Trophoblast cell (in vitro differentiated cells and primary cell): ENCODE measurements around the gene KISS1R.

Experiments
- DNase-seq, 2 donors: peaks; one replicate each; pipeline ENCODE4 v3.0.0-alpha.2; 2016
- H2AFZ ChIP-seq: 2 replicates; pipeline ENCODE4 v1.6.1; 2013; ENCODE audit warnings: low read length, moderate library complexity, mild to moderate bottlenecking; ENCODE audit not compliant: insufficient read depth, poor library complexity
- H2AK5ac ChIP-seq: 2 replicates; pipeline ENCODE4 v1.6.1; 2013; ENCODE audit warnings: mild to moderate bottlenecking, low read length
- H2BK120ac ChIP-seq: 2 replicates; pipeline ENCODE4 v1.6.1; 2013; ENCODE audit warnings: low read length, mild to moderate bottlenecking, moderate library complexity; ENCODE audit not compliant: insufficient read depth, poor library complexity
- H2BK12ac ChIP-seq: 2 replicates; pipeline ENCODE4 v1.6.1; 2013; ENCODE audit warnings: mild to moderate bottlenecking, low read length, moderate library complexity
- H2BK5ac ChIP-seq: 2 replicates; pipeline ENCODE4 v1.6.1; 2013; ENCODE audit warnings: low read length, low read depth, moderate library complexity, mild to moderate bottlenecking; ENCODE audit not compliant: poor library complexity
- H3K14ac ChIP-seq: 2 replicates; pipeline ENCODE4 v1.6.1; 2013; ENCODE audit warnings: mild to moderate bottlenecking, low read length
- H3K18ac ChIP-seq: 2 replicates; pipeline ENCODE4 v1.6.1; 2013; ENCODE audit warnings: mild to moderate bottlenecking, low read length
- H3K23ac ChIP-seq: 2 replicates; pipeline ENCODE4 v1.6.1; 2013; ENCODE audit warnings: low read length
- H3K27ac ChIP-seq: 2 replicates; pipeline ENCODE4 v1.5.1; 2013; ENCODE audit warnings: low read depth, mild to moderate bottlenecking, inconsistent platforms, low read length, moderate library complexity
- H3K27me3 ChIP-seq: 2 replicates; pipeline ENCODE4 v1.6.1; 2013; ENCODE audit warnings: inconsistent platforms, mild to moderate bottlenecking, low read length, moderate library complexity; ENCODE audit not compliant: insufficient read depth
- H3K36me3 ChIP-seq, 2 experiments: 1 replicate in 1 of 2; 2 replicates in 1 of 2; pipeline ENCODE4 v1.6.1; 2013; ENCODE audit warnings: low read length in 2 of 2, mild to moderate bottlenecking in 2 of 2, moderate library complexity in 1 of 2; ENCODE audit not compliant: insufficient read depth in 2 of 2, control insufficient read depth in 1 of 2
- H3K4ac ChIP-seq: 2 replicates; pipeline ENCODE4 v1.6.1; 2013; ENCODE audit warnings: low read depth, mild to moderate bottlenecking, low read length, moderate library complexity
- H3K4me1 ChIP-seq, 2 experiments: 1 replicate in 1 of 2; 2 replicates in 1 of 2; pipeline ENCODE4 v1.6.1; 2013; ENCODE audit warnings: low read length in 2 of 2, mild to moderate bottlenecking in 2 of 2, moderate library complexity in 1 of 2; ENCODE audit not compliant: insufficient read depth in 2 of 2, control insufficient read depth in 1 of 2
- H3K4me2 ChIP-seq: 2 replicates; pipeline ENCODE4 v1.6.1; 2013; ENCODE audit warnings: inconsistent platforms, mild to moderate bottlenecking, low read length, moderate library complexity
- H3K4me3 ChIP-seq: 2 replicates; pipeline ENCODE4 v1.5.1; 2013; ENCODE audit warnings: mild to moderate bottlenecking, low read depth, low read length, inconsistent platforms
- H3K79me1 ChIP-seq: one replicate; pipeline ENCODE4 v1.6.1; 2013; ENCODE audit warnings: low read length
- H3K79me2 ChIP-seq: 2 replicates; pipeline ENCODE4 v1.6.1; 2013; ENCODE audit warnings: low read length, mild to moderate bottlenecking; ENCODE audit not compliant: control insufficient read depth, insufficient read depth, poor library complexity
- H3K9ac ChIP-seq: 2 replicates; pipeline ENCODE4 v1.6.1; 2013; ENCODE audit warnings: mild to moderate bottlenecking, low read length
- H3K9me3 ChIP-seq: 2 replicates; pipeline ENCODE4 v1.6.1; 2013; ENCODE audit warnings: low read depth, mild to moderate bottlenecking, control low read depth, inconsistent platforms, low read length; ENCODE audit not compliant: insufficient read depth
- H4K12ac ChIP-seq: 2 replicates; pipeline ENCODE4 v1.6.1; 2013; ENCODE audit warnings: low read depth, mild to moderate bottlenecking, low read length, moderate library complexity
- H4K8ac ChIP-seq: 2 replicates; pipeline ENCODE4 v1.6.1; 2013; ENCODE audit warnings: low read depth, mild to moderate bottlenecking, low read length, moderate library complexity
- H4K91ac ChIP-seq: one replicate; pipeline ENCODE4 v1.6.1; 2013; ENCODE audit warnings: low read depth, mild to moderate bottlenecking, low read length, moderate library complexity
- WGBS: extraction: QIAGEN DNeasy Blood & Tissue Kit; methylation state at CpG from one replicate; pipeline ENCODE4 v1.1.7; 2013; ENCODE audit warnings: missing lambda C conversion rate; ENCODE audit not compliant: insufficient read length, insufficient coverage; ENCODE audit errors: extremely low coverage; 5-methylcytosine and 5-hydroxymethylcytosine counted together

KISS1R gene

DNA sequence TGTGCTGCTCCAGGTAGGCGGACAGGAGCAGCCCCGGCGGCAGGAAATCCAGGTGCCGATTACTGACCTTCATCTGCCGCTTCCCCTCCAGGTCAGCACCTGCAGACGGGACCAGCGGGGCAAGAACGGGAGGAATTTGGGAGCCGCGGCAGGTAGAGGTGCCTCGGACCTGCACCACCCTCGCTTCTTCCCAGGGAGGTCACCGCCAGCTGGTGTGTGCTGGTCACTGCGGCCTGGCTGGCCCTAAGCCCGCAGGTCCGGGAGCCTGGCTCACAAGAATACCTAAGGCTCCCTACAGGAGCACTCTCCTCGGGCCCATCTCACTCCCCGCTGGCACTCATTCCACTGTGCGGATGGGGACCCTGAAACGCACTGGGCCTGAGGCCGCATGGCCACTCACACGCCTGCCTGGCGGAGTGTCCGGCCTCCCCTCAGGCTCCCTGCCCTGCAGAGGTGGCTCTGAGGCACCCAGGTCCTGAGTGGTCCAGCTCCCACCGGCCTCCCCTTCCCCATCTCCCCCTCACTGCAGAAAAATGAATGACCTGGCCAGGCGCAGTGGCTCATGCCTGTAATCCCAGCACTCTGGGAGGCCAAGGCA, 19.6 kb upstream of the KISS1R start:
- no CpG with 5 or more reads among the region's 26 CpGs for WGBS
- H3K4me2 ChIP-seq: no peak overlapping the region
- peak; percentile 80 to 83 for DNase-seq
- no peak overlapping the region for H4K8ac ChIP-seq
- peaks cover 5% of the 10 kb centered on the region for H3K79me1 ChIP-seq
- no peak overlapping the region for H2BK5ac ChIP-seq
- H2AFZ ChIP-seq: no peak overlapping the region
- H3K9me3 ChIP-seq: peaks cover 3% of the 10 kb centered on the region
- H2BK120ac ChIP-seq: no peak overlapping the region
- no peak overlapping the region for H3K27ac ChIP-seq
- no peak overlapping the region for H2BK12ac ChIP-seq
- no peak overlapping the region for H3K14ac ChIP-seq
- H3K4ac ChIP-seq: no peak overlapping the region
- H3K4me3 ChIP-seq: no peak overlapping the region
- H4K91ac ChIP-seq: no peak overlapping the region
- H3K36me3 ChIP-seq: peaks cover 35 to 39% of the 10 kb centered on the region in 2 experiments
- H4K12ac ChIP-seq: no peak overlapping the region
- no peaks in the 10 kb centered on the region for H3K27me3 ChIP-seq
- peaks cover 4 to 5% of the 10 kb centered on the region in 2 experiments for H3K4me1 ChIP-seq
- H3K79me2 ChIP-seq: peaks cover 2% of the 10 kb centered on the region
- H2AK5ac ChIP-seq: no peak overlapping the region
- no peak overlapping the region for H3K18ac ChIP-seq
- no peak overlapping the region for H3K23ac ChIP-seq
- H3K9ac ChIP-seq: no peak overlapping the region

GRCh38 chr19:898663-899062, 18.5 kb upstream of the KISS1R start:
- no CpG with 5 or more reads among the region's 20 CpGs for WGBS
- H3K4me1 ChIP-seq: peaks cover 4 to 5% of the 10 kb centered on the region in 2 experiments

DNA sequence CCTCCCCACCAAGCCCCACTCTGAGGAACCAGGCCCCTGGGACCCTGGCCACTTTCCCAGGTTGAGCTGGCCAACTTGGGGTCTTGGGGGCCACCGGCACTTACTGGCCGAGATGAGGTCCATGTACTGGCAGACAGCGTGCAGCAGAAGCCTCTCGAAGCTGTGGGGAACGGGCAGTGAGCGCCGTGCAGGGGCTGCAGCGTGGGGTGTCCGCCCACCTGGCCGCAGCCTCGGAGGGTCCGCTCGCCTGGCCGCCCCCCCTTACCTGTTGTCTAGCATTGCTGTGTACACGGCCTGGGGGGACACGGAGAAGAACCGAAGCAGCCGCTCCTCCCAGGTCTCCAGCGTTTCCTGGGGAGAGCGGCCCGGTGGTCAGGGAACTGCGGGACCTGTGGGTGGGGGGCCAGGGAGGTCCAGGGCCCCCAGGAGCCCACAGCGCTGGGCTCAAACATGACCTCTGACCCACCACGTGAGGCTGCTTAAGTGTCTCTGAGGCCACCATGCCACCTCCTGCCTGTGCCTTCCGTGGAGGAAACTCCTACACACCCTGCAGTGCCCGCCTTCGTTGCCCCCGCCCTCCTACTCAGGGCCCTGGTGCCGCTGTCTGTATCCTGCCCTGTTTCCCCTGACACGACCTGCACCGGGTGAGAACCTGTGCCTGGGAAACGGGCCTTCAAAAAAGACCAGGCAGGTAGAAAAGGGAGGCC, 17.6 kb upstream of the KISS1R start:
- no peak overlapping the region for H3K4me2 ChIP-seq
- no peak overlapping the region for H4K91ac ChIP-seq
- H2BK12ac ChIP-seq: no peak overlapping the region
- H3K9ac ChIP-seq: no peak overlapping the region
- H3K9me3 ChIP-seq: peaks cover 3% of the 10 kb centered on the region
- H3K27me3 ChIP-seq: no peaks in the 10 kb centered on the region
- H4K8ac ChIP-seq: no peak overlapping the region
- no peak overlapping the region for H3K27ac ChIP-seq
- no peak overlapping the region for H3K23ac ChIP-seq
- H3K36me3 ChIP-seq: peaks cover 35 to 43% of the 10 kb centered on the region in 2 experiments
- no peak for DNase-seq
- H3K79me2 ChIP-seq: no peaks in the 10 kb centered on the region
- H2AK5ac ChIP-seq: no peak overlapping the region
- H3K79me1 ChIP-seq: no peaks in the 10 kb centered on the region
- H3K18ac ChIP-seq: no peak overlapping the region
- H2AFZ ChIP-seq: no peak overlapping the region
- no peak overlapping the region for H3K14ac ChIP-seq
- no peak overlapping the region for H4K12ac ChIP-seq
- no peak overlapping the region for H3K4me3 ChIP-seq
- WGBS: no CpG with 5 or more reads among the region's 32 CpGs
- no peak overlapping the region for H2BK5ac ChIP-seq
- H3K4ac ChIP-seq: no peak overlapping the region
- H3K4me1 ChIP-seq: peaks cover 4 to 5% of the 10 kb centered on the region in 2 experiments
- no peak overlapping the region for H2BK120ac ChIP-seq

More at GRCh38 chr19:898663-899062, 18.5 kb upstream of the KISS1R start:
- H3K36me3 ChIP-seq: peaks cover 35 to 43% of the 10 kb centered on the region in 2 experiments
- no peak overlapping the region for H3K4ac ChIP-seq
- no peak overlapping the region for H3K9ac ChIP-seq
- H3K9me3 ChIP-seq: peaks cover 3% of the 10 kb centered on the region
- H3K23ac ChIP-seq: no peak overlapping the region
- H4K91ac ChIP-seq: no peak overlapping the region
- H3K4me3 ChIP-seq: no peak overlapping the region
- H2AK5ac ChIP-seq: no peak overlapping the region
- H3K79me2 ChIP-seq: no peaks in the 10 kb centered on the region
- no peak overlapping the region for H3K4me2 ChIP-seq
- H3K18ac ChIP-seq: no peak overlapping the region
- H2AFZ ChIP-seq: no peak overlapping the region
- no peak overlapping the region for H3K14ac ChIP-seq
- H2BK120ac ChIP-seq: no peak overlapping the region
- H2BK5ac ChIP-seq: no peak overlapping the region
- H4K8ac ChIP-seq: no peak overlapping the region
- no peak overlapping the region for H2BK12ac ChIP-seq
- H3K27me3 ChIP-seq: no peaks in the 10 kb centered on the region
- no peak overlapping the region for H3K27ac ChIP-seq
- H3K79me1 ChIP-seq: no peaks in the 10 kb centered on the region
- H4K12ac ChIP-seq: no peak overlapping the region
- DNase-seq: peak in 1 of 2 donors; percentile 38

DNA sequence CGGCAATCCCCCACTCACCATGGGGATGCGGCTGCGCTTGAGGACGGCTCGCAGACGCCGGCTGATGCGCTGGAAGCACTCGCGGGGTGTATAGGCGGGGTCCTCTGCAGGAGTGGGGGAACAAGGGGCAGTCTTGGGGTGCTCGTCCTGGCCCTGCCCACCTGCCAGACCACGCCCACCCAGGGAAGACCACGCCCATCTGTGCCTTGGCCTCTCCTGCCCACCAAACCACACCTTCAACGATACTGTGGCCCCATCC, 17.2 kb upstream of the KISS1R start:
- no peak overlapping the region for H3K14ac ChIP-seq
- H3K9ac ChIP-seq: no peak overlapping the region
- H3K27ac ChIP-seq: no peak overlapping the region
- no peak overlapping the region for H3K18ac ChIP-seq
- no peak overlapping the region for H2BK120ac ChIP-seq
- H3K4me3 ChIP-seq: no peak overlapping the region
- peaks cover 4 to 5% of the 10 kb centered on the region in 2 experiments for H3K4me1 ChIP-seq
- no peak overlapping the region for H3K4me2 ChIP-seq
- peaks cover 3% of the 10 kb centered on the region for H3K9me3 ChIP-seq
- no peak overlapping the region for H4K8ac ChIP-seq
- no peak overlapping the region for H4K91ac ChIP-seq
- H2BK5ac ChIP-seq: no peak overlapping the region
- H3K79me1 ChIP-seq: no peaks in the 10 kb centered on the region
- no peak overlapping the region for H4K12ac ChIP-seq
- WGBS: no CpG with 5 or more reads among the region's 15 CpGs
- H2AK5ac ChIP-seq: no peak overlapping the region
- H2AFZ ChIP-seq: no peak overlapping the region
- H3K4ac ChIP-seq: no peak overlapping the region
- no peaks in the 10 kb centered on the region for H3K27me3 ChIP-seq
- DNase-seq: no peak
- no peak overlapping the region for H3K23ac ChIP-seq
- H2BK12ac ChIP-seq: no peak overlapping the region
- no peaks in the 10 kb centered on the region for H3K79me2 ChIP-seq
- H3K36me3 ChIP-seq: peaks cover 35 to 43% of the 10 kb centered on the region in 2 experiments
